Measurements from ENCODE around the gene PCDHB9.
"Not testable (repeated sequence)": the region's sequence is repeated elsewhere in the genome, so short reads cannot be mapped to it uniquely, and the experiment has no call there.

GRCh38 chr5:141151632-141152031, 35.3 kb upstream of the PCDHB9 start:
- TF ChIP-seq CTCF (conservative IDR thresholded peaks at IDR 0.05; ENCODE audit: low read depth, low read length); POLR2A (IDR thresholded peaks at IDR 0.05; ENCODE audit: low read depth, low read length); CEBPB (IDR thresholded peaks at IDR 0.05; ENCODE audit: low read depth, low read length); USF2 (IDR thresholded peaks at IDR 0.05; ENCODE audit: low read depth, low read length); ELK1 (IDR thresholded peaks at IDR 0.05; ENCODE audit: borderline replicate concordance, low read depth, low read length); MXI1 (IDR thresholded peaks at IDR 0.05; ENCODE audit: borderline replicate concordance, low read depth, low read length); RCOR1 (IDR thresholded peaks at IDR 0.05; ENCODE audit: insufficient replicate concordance, low read length); CHD1 (IDR thresholded peaks at IDR 0.05; ENCODE audit: low read depth, low read length); FOS (IDR thresholded peaks at IDR 0.05; ENCODE audit: low read depth, low read length); MAFK (IDR thresholded peaks at IDR 0.05; ENCODE audit: low read depth, low read length); MAZ (IDR thresholded peaks at IDR 0.05; ENCODE audit: borderline replicate concordance, low read depth, low read length); RFX5 (IDR thresholded peaks at IDR 0.05; ENCODE audit: low read depth, low read length); RAD21 (IDR thresholded peaks at IDR 0.05; ENCODE audit: low read length); BHLHE40 (IDR thresholded peaks at IDR 0.05; ENCODE audit: low read depth, low read length): not testable (repeated sequence)
